ENCODE data around the gene VPS37B.

The VPS37B gene

DNA sequence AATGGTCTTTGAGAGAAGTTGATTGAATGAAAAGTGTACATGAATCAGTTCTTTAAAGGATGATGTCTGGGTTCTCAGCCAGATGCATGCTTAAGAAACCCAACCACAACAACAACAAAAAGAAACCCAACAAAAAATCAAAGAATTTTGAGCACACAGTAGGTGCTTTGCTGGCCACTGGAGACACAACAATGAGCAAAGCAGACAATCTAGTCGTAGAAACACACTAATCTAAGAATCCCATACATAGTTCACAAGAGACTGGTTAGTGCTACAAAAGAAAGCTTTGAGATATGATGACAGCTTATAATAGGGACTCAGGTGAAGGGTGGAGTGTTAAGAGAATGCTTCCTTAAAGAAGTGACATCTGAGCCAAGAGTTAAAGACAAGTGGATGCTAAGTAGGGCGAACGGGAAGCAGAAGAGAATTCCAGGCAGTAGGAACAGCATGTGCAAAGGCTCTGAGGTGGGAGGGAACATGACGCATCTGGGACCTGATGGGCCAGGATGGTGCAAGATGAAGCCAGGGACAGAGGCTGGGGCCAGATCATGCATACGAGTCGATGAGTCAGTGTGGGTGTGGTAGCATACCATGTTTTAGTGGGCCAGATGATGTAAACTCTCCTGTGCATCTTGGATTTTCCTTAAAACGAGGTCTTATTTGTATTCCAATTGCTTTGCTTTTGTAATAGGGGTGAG is 65.3 kb downstream of the VPS37B start:
- H3K4me1 ChIP-seq (ENCODE audit: control insufficient read depth, insufficient read depth, low read length): peaks cover 4% of the 10 kb centered on the region; the same call in 1 of the 2 replicates
- H3K27me3 ChIP-seq (ENCODE audit: control insufficient read depth, insufficient read depth, low read length): no peaks in the 10 kb centered on the region
- no peak overlapping the region for H3K9ac ChIP-seq (ENCODE audit: low read length)
- H3K27ac ChIP-seq (ENCODE audit: low read depth, low read length): no peak overlapping the region
- no peaks in the 10 kb centered on the region for H3K9me3 ChIP-seq (ENCODE audit: control insufficient read depth, insufficient read depth, low read depth, low read length)
- no peak overlapping the region for H3K4me3 ChIP-seq (ENCODE audit: low read depth, low read length)
- no peaks in the 10 kb centered on the region for H3K36me3 ChIP-seq (ENCODE audit: control insufficient read depth, insufficient read depth, low read length)

GRCh38 chr12:122827258-122827657 is 68.7 kb downstream of the VPS37B start:
- peaks cover 4% of the 10 kb centered on the region; the same call in 1 of the 2 replicates for H3K4me1 ChIP-seq (ENCODE audit: control insufficient read depth, insufficient read depth, low read length)
- H3K9me3 ChIP-seq (ENCODE audit: control insufficient read depth, insufficient read depth, low read depth, low read length): no peaks in the 10 kb centered on the region
- H3K9ac ChIP-seq (ENCODE audit: low read length): no peak overlapping the region

DNA sequence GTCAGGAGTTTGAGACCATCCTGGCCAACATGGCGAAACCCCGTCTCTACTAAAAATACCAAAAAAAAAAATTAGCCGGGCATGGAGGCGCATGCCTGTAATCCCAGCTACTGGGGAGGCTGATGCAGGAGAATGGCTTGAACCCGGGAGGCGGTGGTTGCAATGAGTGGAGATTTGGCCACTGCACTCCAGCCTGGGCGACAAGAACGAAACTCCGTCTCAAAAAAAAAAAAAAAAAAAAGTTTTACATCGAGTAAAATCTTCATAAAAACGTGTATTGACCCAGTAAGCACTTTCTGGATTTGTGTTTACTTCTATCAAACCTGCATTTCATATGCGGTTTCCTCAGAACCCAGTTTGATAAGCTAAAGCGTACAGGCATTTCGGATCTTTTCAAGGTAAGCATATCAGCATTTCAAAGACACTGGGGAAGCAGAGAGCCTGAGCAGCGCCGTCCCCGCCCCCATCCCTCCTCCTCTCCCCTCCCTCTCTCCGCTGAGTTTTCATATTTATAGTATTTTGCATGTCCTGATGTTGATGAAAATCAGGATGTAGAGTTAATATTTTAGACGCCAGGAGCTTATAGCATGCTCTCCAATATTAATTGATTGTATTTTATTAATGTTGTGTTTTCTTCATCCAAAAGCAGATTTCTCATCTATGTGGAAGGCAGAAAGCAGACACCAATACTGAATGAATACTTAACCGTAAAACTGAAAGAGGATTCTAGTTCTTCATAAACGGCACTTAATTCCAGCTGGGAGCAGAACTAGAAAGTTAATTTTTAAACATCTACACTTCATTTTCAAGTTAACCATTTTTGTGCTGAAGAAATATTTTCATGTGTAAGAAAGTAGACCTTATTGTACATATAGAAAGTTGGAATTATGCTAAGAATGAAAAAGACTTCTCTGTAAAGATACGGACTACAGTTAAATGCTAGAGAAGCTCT is 69.9 kb downstream of the VPS37B start:
- Histone ChIP-seq H3K27ac (ENCODE audit: low read depth, low read length) (no peak overlapping the region), H3K9me3 (ENCODE audit: control insufficient read depth, insufficient read depth, low read depth, low read length) (no peaks in the 10 kb centered on the region), H3K4me3 (ENCODE audit: low read depth, low read length) (peak overlapping the region; percentile 47), H3K9ac (ENCODE audit: low read length) (no peak overlapping the region), H3K27me3 (ENCODE audit: control insufficient read depth, insufficient read depth, low read length) (no peaks in the 10 kb centered on the region), H3K4me1 (ENCODE audit: control insufficient read depth, insufficient read depth, low read length) (peaks cover 4% of the 10 kb centered on the region; the same call in 1 of the 2 replicates), H3K36me3 (ENCODE audit: control insufficient read depth, insufficient read depth, low read length) (no peaks in the 10 kb centered on the region)

More at GRCh38 chr12:122827258-122827657, 68.7 kb downstream of the VPS37B start:
- H3K27me3 ChIP-seq (ENCODE audit: control insufficient read depth, insufficient read depth, low read length): no peaks in the 10 kb centered on the region
- no peak overlapping the region for H3K4me3 ChIP-seq (ENCODE audit: low read depth, low read length)
- no peaks in the 10 kb centered on the region for H3K36me3 ChIP-seq (ENCODE audit: control insufficient read depth, insufficient read depth, low read length)
- no peak overlapping the region for H3K27ac ChIP-seq (ENCODE audit: low read depth, low read length)

DNA sequence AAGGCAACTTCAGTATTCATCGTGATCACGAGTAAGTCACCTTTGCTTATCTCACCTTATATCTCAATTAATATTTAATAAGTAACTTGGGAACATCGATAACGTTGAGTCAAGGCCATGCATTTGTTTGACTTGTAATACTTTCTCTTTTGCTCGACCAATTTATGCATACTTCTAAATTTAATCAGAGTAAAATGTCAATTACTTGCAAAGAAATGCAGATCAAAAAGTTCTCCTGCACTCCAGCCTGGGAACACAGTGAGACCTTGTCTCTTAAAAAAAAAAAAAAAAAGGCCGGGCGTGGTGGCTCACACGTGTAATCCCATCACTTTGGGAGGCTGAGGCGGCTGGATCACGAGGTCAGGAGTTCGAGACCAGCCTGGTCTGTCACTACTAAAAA is 72.5 kb downstream of the VPS37B start:
- H3K27me3 ChIP-seq (ENCODE audit: control insufficient read depth, insufficient read depth, low read length): no peaks in the 10 kb centered on the region
- H3K9me3 ChIP-seq (ENCODE audit: control insufficient read depth, insufficient read depth, low read depth, low read length): no peaks in the 10 kb centered on the region
- no peak overlapping the region for H3K27ac ChIP-seq (ENCODE audit: low read depth, low read length)
- no peaks in the 10 kb centered on the region for H3K36me3 ChIP-seq (ENCODE audit: control insufficient read depth, insufficient read depth, low read length)
- H3K4me1 ChIP-seq (ENCODE audit: control insufficient read depth, insufficient read depth, low read length): peaks cover 4% of the 10 kb centered on the region; the same call in 1 of the 2 replicates
- H3K9ac ChIP-seq (ENCODE audit: low read length): no peak overlapping the region
- no peak overlapping the region for H3K4me3 ChIP-seq (ENCODE audit: low read depth, low read length)

- no peaks in the 10 kb centered on the region for H3K36me3 ChIP-seq (ENCODE audit: control insufficient read depth, insufficient read depth, low read length)
- H3K4me3 ChIP-seq (ENCODE audit: low read depth, low read length): no peak overlapping the region
- H3K27me3 ChIP-seq (ENCODE audit: control insufficient read depth, insufficient read depth, low read length): no peaks in the 10 kb centered on the region
- H3K9me3 ChIP-seq (ENCODE audit: control insufficient read depth, insufficient read depth, low read depth, low read length): no peaks in the 10 kb centered on the region
- H3K27ac ChIP-seq (ENCODE audit: low read depth, low read length): no peak overlapping the region
- no peaks in the 10 kb centered on the region for H3K4me1 ChIP-seq (ENCODE audit: control insufficient read depth, insufficient read depth, low read length)
- no peak overlapping the region for H3K9ac ChIP-seq (ENCODE audit: low read length)
These were observed 75.1 kb downstream of the VPS37B start for GRCh38 chr12:122820838-122821271.

DNA sequence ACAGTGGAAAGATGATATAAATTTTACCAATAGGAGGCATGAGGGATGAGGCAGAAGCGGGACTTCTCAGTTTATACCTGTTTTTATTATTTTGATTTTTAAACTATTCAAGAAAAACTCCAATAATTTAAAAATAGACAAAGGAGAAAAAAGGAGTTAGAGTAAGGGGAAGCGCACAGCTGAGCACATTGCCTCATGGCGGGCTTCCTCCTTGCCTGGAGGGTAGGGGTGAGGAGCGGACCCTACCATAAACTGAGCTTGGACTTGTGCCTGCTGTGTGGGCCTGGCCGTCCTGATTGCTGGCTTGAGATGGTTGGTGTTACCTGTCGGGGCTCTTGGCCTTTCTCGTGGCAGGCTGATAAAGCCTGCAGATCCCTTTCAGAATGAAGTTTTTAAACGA is 75.8 kb downstream of the VPS37B start:
- no peaks in the 10 kb centered on the region for H3K9me3 ChIP-seq (ENCODE audit: control insufficient read depth, insufficient read depth, low read depth, low read length)
- no peak overlapping the region for H3K4me3 ChIP-seq (ENCODE audit: low read depth, low read length)
- H3K27ac ChIP-seq (ENCODE audit: low read depth, low read length): no peak overlapping the region
- no peaks in the 10 kb centered on the region for H3K4me1 ChIP-seq (ENCODE audit: control insufficient read depth, insufficient read depth, low read length)
- H3K36me3 ChIP-seq (ENCODE audit: control insufficient read depth, insufficient read depth, low read length): no peaks in the 10 kb centered on the region
- no peak overlapping the region for H3K9ac ChIP-seq (ENCODE audit: low read length)
- H3K27me3 ChIP-seq (ENCODE audit: control insufficient read depth, insufficient read depth, low read length): no peaks in the 10 kb centered on the region

GRCh38 chr12:122819209-122819785 is 76.6 kb downstream of the VPS37B start:
- no peaks in the 10 kb centered on the region for H3K36me3 ChIP-seq (ENCODE audit: control insufficient read depth, insufficient read depth, low read length)
- H3K4me3 ChIP-seq (ENCODE audit: low read depth, low read length): no peak overlapping the region

More at GRCh38 chr12:122819209-122819785, 76.6 kb downstream of the VPS37B start:
- no peak overlapping the region for H3K9ac ChIP-seq (ENCODE audit: low read length)
- H3K9me3 ChIP-seq (ENCODE audit: control insufficient read depth, insufficient read depth, low read depth, low read length): no peaks in the 10 kb centered on the region
- no peaks in the 10 kb centered on the region for H3K4me1 ChIP-seq (ENCODE audit: control insufficient read depth, insufficient read depth, low read length)
- no peaks in the 10 kb centered on the region for H3K27me3 ChIP-seq (ENCODE audit: control insufficient read depth, insufficient read depth, low read length)
- H3K27ac ChIP-seq (ENCODE audit: low read depth, low read length): no peak overlapping the region
